Epithelial cell of proximal tubule (primary cell): ENCODE measurements around the gene TSPAN18. TPM values are rescaled to one million over a fixed set of nuclear protein-coding genes. Genes with fewer than 3 reads are reported as not detected.
A peak's percentile ranks its signal among the peaks of the same experiment; 100 is the strongest.

Source experiments
- DNase-seq: peaks from one replicate; pipeline ENCODE4 v3.0.0-alpha.2; 2011; ENCODE audit warnings: low read depth
- H3K4me3 ChIP-seq: 2 replicates; pipeline ENCODE4 v1.5.1; 2011; ENCODE audit warnings: low read depth, mild to moderate bottlenecking, low read length
- total RNA-seq: library from RNA; depleted of rRNA; stranded (reverse); fragments of >200 nt; gene quantifications from 2 replicates; pipeline ENCODE4 v1.2.3, GENCODE V29; 2015
- TF ChIP-seq, protein P1 (sequence below): conservative IDR thresholded peaks from 2 replicates; pipeline ENCODE4 v1.5.1; 2012; ENCODE audit warnings: low read depth, mild to moderate bottlenecking, low read length

TSPAN18 gene
- total RNA-seq, 1 donor from 2014 or later: 1.6 TPM

DNA sequence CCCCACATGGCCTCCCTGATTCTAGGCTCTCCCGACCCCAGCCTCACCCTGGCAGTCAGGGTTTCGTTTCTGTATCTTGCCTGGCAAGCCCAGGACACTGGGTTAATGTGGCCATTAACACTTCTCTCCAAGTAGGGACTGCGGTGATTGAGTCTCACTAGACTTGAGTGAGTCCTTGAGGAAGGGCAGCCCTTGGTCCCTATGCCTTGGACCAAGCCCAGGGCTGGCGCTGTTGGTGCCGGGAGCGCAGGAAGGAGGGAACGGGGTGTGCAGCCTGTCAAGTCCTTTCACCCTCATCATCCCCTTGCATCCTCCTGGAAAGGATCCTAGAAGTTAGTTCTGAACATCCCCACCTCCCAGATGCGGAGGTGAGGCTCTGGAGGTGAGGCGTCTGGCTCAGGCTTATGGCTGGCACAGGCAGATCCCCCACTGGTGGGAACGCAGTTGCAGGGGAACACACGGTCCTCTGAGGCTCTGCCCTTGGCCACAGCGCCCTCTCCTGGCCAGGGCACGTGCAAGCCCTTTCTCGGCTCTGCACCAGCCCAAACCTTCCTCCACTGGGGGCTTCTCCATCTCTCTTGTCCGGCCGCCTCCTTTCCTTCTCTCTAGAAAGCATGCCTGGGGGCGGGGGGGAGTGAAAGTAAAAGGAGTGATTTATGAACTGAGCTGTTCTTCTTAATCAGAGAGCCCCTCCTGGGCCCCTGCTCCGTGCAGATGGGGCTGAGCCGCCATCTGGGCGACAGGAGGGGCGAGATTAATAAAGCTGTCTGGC lies 167.3 kb downstream of the TSPAN18 start:
- no peak for DNase-seq
- no peak overlapping the region for H3K4me3 ChIP-seq
- TF ChIP-seq, protein P1, sequence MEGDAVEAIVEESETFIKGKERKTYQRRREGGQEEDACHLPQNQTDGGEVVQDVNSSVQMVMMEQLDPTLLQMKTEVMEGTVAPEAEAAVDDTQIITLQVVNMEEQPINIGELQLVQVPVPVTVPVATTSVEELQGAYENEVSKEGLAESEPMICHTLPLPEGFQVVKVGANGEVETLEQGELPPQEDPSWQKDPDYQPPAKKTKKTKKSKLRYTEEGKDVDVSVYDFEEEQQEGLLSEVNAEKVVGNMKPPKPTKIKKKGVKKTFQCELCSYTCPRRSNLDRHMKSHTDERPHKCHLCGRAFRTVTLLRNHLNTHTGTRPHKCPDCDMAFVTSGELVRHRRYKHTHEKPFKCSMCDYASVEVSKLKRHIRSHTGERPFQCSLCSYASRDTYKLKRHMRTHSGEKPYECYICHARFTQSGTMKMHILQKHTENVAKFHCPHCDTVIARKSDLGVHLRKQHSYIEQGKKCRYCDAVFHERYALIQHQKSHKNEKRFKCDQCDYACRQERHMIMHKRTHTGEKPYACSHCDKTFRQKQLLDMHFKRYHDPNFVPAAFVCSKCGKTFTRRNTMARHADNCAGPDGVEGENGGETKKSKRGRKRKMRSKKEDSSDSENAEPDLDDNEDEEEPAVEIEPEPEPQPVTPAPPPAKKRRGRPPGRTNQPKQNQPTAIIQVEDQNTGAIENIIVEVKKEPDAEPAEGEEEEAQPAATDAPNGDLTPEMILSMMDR: peak; percentile 91

DNA sequence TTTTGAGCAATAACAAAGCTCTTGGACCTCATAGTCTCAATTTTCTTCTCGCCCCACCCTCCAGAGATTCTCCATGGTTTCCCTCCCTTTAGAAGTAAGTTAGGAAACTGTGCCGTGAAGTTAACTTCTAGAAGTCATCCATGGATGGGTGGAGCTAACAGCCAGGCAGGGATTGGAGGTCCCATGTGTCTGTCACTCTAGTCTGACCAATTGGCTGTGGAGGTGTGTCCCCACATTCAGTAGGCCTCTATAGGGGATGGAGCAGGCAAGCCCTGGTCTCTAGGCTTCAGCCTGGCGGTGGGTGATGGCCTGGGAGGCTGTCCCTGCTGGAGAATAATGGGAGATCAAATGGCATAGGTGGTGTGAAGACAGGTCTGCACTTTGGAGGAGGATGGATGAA lies 173.2 kb downstream of the TSPAN18 start:
- TF ChIP-seq, protein P1: no peak
- no peak overlapping the region for H3K4me3 ChIP-seq
- no peak for DNase-seq

DNA sequence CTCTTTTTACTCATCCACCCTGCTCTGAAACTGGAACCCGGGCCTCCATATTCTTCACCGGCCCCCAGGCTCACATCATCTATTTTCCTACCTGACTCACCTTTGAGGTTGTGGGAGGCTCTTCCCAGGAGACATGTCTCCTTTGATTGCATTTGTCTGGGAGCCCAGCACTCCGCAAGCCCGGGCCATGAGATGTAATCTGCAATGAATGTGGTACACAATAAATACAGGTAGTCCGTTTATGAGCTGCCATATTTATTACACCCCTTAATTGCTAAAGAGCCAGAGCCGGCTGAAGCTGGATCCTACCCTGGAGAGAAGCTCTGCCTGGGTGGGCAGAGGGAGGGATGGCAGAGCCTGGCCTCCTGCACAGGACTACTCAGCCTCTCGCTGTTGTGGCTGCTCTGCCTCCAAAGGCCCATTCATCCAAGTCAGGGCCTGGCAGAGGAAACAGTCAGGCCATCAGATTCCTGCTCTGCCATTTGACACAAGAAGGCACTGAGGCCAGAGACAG lies 174.4 kb downstream of the TSPAN18 start:
- no peak overlapping the region for H3K4me3 ChIP-seq
- DNase-seq: no peak
- TF ChIP-seq, protein P1: no peak

DNA sequence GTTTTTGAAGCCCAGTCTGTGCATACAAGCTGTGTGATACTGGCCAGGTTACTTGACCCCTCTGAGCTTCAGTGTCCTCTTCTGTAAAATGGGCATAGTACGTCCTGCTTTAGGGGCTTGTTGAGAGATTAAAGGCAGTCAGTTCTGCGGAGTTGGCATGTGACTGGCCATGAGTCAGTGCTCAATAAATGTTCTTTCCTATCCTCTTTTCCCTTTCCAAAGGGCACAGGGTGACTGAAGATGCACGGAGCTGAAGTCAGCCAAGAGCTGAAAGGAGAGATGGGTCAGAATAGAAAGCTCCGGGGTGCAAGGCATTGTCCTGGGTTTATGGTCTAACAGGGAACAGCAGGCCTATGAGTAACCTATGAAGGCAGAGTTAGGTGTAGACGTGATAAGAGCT lies 175.0 kb downstream of the TSPAN18 start:
- DNase-seq: no peak
- no peak overlapping the region for H3K4me3 ChIP-seq
- TF ChIP-seq, protein P1: no peak

DNA sequence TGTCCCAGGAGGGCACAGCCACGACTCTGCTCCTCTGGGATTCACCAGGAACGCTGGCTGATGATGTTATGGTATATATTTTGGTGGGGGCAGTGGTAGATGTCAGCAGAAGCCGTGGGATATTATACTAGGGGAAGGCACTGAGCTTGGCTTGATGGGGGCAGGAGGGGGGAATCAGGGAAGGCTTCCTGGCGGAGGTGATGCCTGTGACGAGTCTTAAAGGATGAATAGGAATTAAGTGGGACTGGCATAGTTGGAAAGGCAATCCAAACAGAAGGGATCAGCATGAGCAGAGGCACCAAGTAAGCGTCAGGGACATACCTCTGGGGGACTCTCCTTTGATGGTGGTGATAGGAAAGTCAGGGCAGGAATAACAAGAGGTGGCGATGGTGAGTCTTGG lies 176.3 kb downstream of the TSPAN18 start:
- no peak overlapping the region for H3K4me3 ChIP-seq
- no peak for DNase-seq
- TF ChIP-seq, protein P1: no peak

DNA sequence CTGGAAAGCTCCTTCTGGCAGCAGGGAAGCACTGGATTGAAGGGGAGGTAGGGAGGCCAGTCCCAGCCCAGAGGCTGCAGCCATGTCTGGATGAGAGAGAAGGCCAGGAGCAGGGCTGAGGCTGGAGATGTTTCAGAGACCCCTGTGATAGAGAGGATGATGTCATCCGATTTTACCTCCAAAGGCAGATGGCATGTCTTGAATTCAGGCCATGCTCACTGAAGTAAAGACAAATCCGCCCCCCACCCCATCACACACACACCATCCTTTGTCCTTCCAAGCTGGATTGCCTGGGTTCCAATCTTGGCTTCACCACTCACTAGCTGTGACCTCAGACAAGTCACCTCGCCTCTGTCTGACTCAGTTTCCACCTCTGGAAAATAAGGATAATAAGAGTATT lies 176.8 kb downstream of the TSPAN18 start:
- no peak for DNase-seq
- TF ChIP-seq, protein P1: no peak
- no peak overlapping the region for H3K4me3 ChIP-seq
